HCT116 (cell line): ENCODE measurements around the gene ACTL9.

ENCODE experiments used
- CEBPB ChIP-seq: IDR thresholded peaks from 2 replicates; pipeline ENCODE4 v1.6.1; 2012; ENCODE audit warnings: low read depth
- EGR1 ChIP-seq: IDR thresholded peaks from 2 replicates; pipeline ENCODE4 v1.6.1; 2012; ENCODE audit warnings: low read depth
- EZH2 ChIP-seq: fragments of 200-600 bp; sonication (generic); IDR thresholded peaks from 2 replicates; pipeline ENCODE4 v1.6.1; 2017; ENCODE audit warnings: antibody characterized with exemption, mixed run types
- EZH2phosphoT487 ChIP-seq: fragments of 200-600 bp; IDR thresholded peaks from 2 replicates; pipeline ENCODE4 v1.6.1; 2018; ENCODE audit warnings: antibody characterized with exemption, borderline replicate concordance
- JUND ChIP-seq: IDR thresholded peaks from 2 replicates; pipeline ENCODE4 v1.6.1; 2012
- POLR2A ChIP-seq: IDR thresholded peaks from 2 replicates; pipeline ENCODE4 v1.7.0; 2011; ENCODE audit warnings: borderline replicate concordance; ENCODE audit not compliant: insufficient read depth, insufficient read length; ENCODE audit errors: extremely low read depth
- POLR2AphosphoS5 ChIP-seq: IDR thresholded peaks from 2 replicates; pipeline ENCODE4 v1.6.1; 2011; ENCODE audit warnings: mild to moderate bottlenecking, low read depth, low read length, moderate library complexity
- SRF ChIP-seq: IDR thresholded peaks from 2 replicates; pipeline ENCODE4 v1.6.1; 2012; ENCODE audit warnings: low read depth
- ZNF274 ChIP-seq: fragments of 200-500 bp; sonication (Bioruptor generic); IDR thresholded peaks from 2 replicates; pipeline ENCODE4 v1.6.1; 2014; ENCODE audit warnings: mild to moderate bottlenecking, low read depth, low read length, inconsistent platforms
- TF ChIP-seq, protein P1 (sequence below), 3 experiments: fragments of 200-600 bp in 1 of 3; sonication (generic) in 1 of 3; IDR thresholded peaks in 2 of 3; conservative IDR thresholded peaks in 1 of 3; 2 replicates each; pipeline ENCODE4 v1.5.1; 2012 to 2017; ENCODE audit warnings: low read depth in 2 of 3, low read length in 2 of 3, antibody characterized with exemption in 1 of 3, borderline replicate concordance in 1 of 3, control low read depth in 1 of 3, mild to moderate bottlenecking in 1 of 3, mixed read lengths in 1 of 3, mixed run types in 1 of 3, moderate library complexity in 1 of 3; ENCODE audit not compliant: insufficient read depth in 1 of 3

DNA sequence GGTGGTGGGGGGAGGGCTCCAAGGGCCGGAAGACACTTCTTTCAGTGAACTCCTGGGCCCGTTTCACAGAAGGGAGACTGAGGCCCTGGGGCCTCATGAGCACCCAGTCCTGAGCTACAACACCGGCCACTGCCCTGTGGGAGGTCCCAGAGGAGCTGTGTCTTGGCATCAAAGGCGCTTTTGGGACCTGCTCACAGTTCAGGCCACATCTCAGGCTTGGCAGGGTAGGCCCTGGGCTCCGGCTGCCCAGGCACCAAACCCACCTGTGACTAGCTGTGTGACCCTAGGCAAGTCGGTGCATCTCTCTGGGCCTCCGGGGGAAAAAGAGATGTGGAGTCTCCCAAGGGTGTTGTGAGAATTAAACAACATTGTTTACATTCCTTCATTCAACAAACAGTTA is 38.7 kb downstream of the ACTL9 start:
- no peak for TF ChIP-seq POLR2AphosphoS5
- TF ChIP-seq SRF: no peak
- no peak for TF ChIP-seq EZH2phosphoT487
- TF ChIP-seq, protein P1, sequence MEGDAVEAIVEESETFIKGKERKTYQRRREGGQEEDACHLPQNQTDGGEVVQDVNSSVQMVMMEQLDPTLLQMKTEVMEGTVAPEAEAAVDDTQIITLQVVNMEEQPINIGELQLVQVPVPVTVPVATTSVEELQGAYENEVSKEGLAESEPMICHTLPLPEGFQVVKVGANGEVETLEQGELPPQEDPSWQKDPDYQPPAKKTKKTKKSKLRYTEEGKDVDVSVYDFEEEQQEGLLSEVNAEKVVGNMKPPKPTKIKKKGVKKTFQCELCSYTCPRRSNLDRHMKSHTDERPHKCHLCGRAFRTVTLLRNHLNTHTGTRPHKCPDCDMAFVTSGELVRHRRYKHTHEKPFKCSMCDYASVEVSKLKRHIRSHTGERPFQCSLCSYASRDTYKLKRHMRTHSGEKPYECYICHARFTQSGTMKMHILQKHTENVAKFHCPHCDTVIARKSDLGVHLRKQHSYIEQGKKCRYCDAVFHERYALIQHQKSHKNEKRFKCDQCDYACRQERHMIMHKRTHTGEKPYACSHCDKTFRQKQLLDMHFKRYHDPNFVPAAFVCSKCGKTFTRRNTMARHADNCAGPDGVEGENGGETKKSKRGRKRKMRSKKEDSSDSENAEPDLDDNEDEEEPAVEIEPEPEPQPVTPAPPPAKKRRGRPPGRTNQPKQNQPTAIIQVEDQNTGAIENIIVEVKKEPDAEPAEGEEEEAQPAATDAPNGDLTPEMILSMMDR (IDR thresholded peaks at IDR 0.05 in 2 of 3, conservative IDR thresholded peaks at IDR 0.05 in 1 of 3; ENCODE audit: borderline replicate concordance in 1 of 3, insufficient read depth in 1 of 3, low read depth in 2 of 3, low read length in 2 of 3): no peak
- TF ChIP-seq ZNF274: no peak
- TF ChIP-seq EGR1: no peak
- TF ChIP-seq JUND: no peak
- TF ChIP-seq POLR2A: no peak
- TF ChIP-seq CEBPB: no peak
- no peak for TF ChIP-seq EZH2
